ENCODE results near the gene OR2H2.

Gene OR2H2

DNA sequence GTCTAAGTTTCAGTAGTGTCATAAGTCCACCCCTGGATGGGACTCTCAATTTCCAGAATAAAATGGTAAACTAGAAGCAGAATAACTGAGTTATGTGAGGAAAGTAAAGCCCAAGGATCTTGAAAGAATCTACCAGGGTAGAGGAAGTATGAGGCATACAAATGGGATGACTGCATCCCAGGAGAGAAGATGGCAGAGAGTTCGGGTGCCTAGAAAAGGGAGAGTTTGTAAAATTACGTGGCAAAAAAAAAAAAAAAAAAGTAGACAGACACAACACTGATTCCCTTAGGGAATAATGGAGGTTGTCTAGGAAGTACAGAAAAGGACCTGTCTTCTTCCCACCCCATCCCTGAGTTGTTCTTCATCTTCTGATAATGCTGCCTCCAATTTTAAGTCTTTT lies 44.6 kb downstream of the OR2H2 start:
- DNase-seq (ENCODE audit: low spot score), result no peak

DNA sequence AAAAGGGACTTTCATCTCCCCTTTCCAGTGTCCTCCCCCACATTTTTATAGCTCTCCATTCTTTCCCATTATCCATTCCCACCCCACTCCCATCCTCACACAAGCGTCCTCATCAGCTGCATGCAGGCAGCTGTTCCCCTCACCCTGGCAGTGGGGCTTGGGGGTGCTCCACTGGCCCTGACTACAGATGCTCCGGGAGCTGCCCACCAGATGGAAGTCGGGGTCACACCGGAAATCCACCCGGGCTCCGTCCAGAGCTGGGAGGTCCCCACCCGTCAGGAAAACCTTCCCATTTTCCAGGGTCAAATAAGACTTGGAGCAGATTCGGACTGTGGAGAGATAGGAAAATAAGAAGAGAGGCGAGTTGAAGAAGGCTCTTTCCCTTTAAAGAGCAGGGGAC lies 45.4 kb downstream of the OR2H2 start:
- DNase-seq (ENCODE audit: low spot score), result no peak

DNA sequence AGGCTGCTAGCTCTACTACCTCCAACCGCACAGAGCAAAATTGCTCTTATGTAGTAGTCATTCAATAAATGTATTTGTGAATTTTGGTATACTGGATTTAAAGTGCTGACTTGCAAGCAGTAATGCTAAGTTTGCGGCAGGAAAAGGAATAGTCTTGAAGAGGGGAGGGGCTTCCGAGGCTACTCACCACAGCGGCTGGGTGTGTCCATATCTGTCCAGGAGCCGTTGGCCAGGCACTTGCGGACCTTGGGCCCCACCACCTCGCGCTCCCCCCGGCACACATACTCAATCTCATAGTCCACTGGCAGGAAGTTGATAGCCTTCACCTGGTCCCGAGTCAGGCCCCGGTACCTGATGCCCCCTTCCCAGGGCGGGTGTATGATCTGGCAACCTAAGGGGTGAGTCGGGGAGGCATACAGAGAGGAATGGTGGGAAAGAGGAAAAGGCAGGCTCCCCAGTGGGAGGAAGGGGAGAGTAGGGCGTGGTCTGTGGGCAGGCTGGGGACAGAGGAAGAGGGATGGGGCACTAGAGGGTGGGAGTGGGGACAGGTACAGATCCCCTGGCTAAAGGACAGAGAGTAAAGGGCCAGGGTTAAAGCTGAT lies 46.4 kb downstream of the OR2H2 start:
- no peak for DNase-seq (ENCODE audit: low spot score)

DNA sequence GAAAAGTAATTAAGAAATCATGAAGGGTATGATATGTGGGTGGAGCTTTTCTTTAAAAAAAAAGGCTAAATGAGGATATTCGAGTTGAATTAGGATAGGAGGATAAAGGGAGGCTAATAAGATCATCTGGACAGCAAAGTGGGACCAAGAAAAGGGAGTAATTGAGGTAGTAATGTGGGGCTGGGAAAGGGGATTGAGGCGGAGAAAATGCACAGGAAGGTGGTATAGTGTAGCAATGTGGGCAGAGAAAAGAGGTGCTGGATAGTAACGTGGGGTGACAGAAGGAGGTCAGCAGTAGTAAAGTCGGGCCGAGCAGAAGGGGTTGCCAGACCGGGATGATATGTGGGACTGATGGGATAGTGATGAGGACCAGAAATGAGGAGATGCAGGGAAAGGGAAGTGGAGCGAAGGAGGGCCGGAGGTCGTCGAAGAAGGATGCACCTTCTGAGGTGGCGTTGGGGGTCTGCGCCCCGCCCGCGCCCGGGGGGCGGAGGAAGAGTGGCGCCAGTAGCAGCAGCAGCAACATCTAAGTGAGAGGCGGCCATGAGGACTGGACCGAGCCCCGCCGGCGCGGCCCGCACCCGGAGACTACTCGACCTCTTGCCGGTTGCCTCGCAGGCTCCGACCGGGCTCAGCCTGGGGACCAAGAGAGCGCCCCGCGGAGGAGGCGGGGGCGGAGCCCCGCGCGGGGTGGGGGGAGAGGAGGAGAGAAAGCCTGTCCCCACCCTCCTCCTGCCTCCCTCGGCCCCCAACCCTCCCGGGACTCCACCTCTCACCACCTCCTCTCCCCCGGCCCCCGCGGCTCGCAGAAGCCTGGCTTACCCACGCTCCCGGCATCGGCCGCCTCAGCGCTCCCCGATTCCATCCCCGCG lies 47.2 kb downstream of the OR2H2 start:
- DNase-seq (ENCODE audit: low spot score), result peak; percentile 37

DNA sequence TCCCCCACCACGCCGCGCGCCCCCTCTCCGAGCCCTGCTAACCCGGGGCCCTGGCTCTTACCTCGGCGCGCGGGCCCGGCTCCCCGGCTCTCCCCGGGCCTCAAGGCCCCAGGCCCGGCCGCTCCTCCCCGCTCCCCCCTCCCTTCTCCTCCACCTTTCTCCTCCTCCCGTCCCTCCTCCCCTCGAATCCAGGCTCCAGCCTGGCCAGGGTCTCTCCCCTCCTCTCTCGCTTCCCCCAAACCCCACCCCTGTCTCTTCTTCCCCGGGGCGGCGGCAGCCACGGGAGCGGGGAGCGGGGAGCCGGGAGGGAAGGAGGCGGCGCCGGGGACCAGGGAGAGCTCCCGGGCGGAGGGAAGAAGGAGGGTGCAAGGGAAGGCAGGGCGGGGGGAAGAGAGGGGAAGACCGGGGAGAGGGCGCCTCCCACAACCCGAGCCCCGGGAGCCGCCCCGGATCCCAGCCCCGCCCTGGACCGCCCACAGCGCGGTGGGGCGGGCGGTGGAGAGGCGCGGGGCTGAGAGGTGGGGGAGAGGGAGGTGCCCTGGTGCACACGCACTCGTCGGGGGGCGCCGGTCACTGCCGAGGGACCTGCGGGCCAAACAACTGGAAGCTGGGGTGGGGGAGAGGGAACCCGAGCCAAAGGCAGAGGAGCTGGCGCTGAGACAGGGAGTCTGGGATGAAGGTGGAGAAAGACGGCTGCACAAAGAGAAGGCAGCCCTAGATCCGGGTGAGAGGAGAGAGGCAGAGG lies 48.0 kb downstream of the OR2H2 start, which contains the start of gene GABBR1:
GABBR1 (minus strand) TSS at position 395 of the 745 bp plus-strand sequence. CDS start 798 bp downstream, outside the sequence.
- DNase-seq (ENCODE audit: low spot score), result peak; percentile 74

DNA sequence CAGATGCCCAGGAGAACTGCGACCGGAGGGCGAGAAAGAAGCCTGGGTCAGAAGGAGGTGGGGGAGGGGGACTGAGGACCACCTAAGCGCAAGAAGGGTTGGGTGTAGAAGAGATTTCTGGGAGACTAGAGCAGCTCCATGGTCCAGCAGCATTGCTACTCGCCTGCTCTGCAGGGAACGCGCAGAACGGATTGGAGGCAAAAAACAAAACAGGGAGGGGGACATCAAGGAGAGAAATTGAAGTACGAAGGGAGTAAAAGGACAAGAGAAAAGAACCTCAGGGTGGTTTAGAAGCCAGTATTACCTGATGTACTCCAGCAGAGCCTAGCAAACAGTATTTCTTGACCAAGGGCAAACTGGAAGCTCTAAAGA lies 48.6 kb downstream of the OR2H2 start:
- no peak for DNase-seq (ENCODE audit: low spot score)

DNA sequence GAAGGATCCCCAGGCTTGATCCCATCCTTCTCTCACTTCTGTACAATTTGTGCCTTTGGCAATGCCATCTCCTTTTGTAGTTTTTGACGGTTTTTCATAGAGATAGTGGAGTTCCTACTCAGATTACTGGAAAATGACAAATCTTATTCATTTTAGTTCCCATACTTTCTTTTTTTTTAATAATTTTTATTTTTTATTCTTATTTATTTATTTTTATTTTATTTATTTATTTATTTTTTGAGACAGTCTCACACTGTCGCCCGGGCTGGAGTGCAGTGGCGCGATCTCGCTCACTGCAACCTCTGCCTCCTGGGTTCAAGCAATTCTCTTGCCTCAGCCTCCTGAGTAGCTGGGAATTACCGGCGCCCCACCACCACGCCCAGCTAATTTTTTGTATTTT lies 52.3 kb downstream of the OR2H2 start:
- DNase-seq (ENCODE audit: low spot score), result no peak

Data from RKO (cell line).